PC-9 (cell line): ENCODE data around the gene MACROD2.

Source experiments
- EZH2 ChIP-seq: fragments of 200-600 bp; sonication (generic); IDR thresholded peaks from 2 replicates; pipeline ENCODE4 v1.8.0; 2017; ENCODE audit warnings: antibody characterized with exemption, low read depth
- TF ChIP-seq, protein P1 (sequence below): fragments of 200-600 bp; sonication (generic); conservative IDR thresholded peaks from 2 replicates; pipeline ENCODE4 v1.6.1; 2017; ENCODE audit warnings: mixed run types, antibody characterized with exemption, mild to moderate bottlenecking, moderate library complexity

DNA sequence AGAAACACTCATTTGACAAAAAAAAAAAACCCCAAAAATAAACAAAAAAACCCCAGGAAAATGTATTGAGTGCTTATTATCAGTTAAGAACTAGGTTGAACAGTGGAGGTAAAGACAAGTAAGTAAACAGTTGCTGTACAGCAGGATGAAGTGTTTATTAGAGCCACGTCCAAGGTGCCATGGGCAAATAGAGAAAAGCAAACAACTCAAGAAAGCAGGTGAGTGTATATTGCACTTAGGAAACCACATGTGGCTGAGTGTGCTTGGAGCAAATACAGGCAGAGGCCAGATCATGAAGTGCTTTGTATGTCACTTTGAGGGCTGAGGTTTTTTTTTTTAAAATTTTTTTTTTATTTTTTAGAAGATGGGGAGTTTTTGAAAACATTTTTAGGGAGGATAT is 98.3 kb downstream of the MACROD2 start:
- TF ChIP-seq EZH2: no peak
- TF ChIP-seq, protein P1, sequence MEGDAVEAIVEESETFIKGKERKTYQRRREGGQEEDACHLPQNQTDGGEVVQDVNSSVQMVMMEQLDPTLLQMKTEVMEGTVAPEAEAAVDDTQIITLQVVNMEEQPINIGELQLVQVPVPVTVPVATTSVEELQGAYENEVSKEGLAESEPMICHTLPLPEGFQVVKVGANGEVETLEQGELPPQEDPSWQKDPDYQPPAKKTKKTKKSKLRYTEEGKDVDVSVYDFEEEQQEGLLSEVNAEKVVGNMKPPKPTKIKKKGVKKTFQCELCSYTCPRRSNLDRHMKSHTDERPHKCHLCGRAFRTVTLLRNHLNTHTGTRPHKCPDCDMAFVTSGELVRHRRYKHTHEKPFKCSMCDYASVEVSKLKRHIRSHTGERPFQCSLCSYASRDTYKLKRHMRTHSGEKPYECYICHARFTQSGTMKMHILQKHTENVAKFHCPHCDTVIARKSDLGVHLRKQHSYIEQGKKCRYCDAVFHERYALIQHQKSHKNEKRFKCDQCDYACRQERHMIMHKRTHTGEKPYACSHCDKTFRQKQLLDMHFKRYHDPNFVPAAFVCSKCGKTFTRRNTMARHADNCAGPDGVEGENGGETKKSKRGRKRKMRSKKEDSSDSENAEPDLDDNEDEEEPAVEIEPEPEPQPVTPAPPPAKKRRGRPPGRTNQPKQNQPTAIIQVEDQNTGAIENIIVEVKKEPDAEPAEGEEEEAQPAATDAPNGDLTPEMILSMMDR: no peak
